AG04449 (cell line): ENCODE results near the gene GNGT2.
A peak's percentile ranks its signal among the peaks of the same experiment; 100 is the strongest.

ENCODE experiments used
- CTCF ChIA-PET: fragments of 350-600 bp; formaldehyde crosslinking; extraction: SDS; loops from one replicate; lab custom pipeline; 2021; ENCODE audit warnings: antibody characterized with exemption; lab: Yijun Ruan, JAX
- POLR2A ChIA-PET: fragments of 400-600, 350-600 bp; formaldehyde crosslinking; extraction: SDS; loops from one replicate; lab custom pipeline; 2020; ENCODE audit warnings: antibody characterized with exemption, inconsistent platforms; lab: Yijun Ruan, JAX
- DNase-seq: peaks from one replicate; pipeline ENCODE4 v3.0.0-alpha.2; 2010; ENCODE audit warnings: low read depth, low spot score
- H3K4me3 ChIP-seq: 2 replicates; pipeline ENCODE4 v1.5.1; 2011; ENCODE audit warnings: low read depth, mild to moderate bottlenecking, control low read depth, low read length
- CTCF ChIP-seq: IDR thresholded peaks from one replicate; pipeline ENCODE4 v1.5.1; 2011; ENCODE audit warnings: mild to moderate bottlenecking, moderate library complexity, low read length, control low read depth, inconsistent platforms; ENCODE audit not compliant: insufficient read depth; ENCODE audit errors: missing control alignments

GNGT2 gene

GRCh38 chr17:49204516-49204915 lies 5.9 kb downstream of the GNGT2 start:
- POLR2A ChIA-PET = no interaction called here

GRCh38 chr17:49203796-49204195 lies 6.6 kb downstream of the GNGT2 start:
- no peak overlapping the region for H3K4me3 ChIP-seq
- DNase-seq = no peak
- POLR2A ChIA-PET = no interaction called here
- TF ChIP-seq CTCF = no peak
- CTCF ChIA-PET = interaction anchor here (1.3 to 17.4 kb wide), 5 partner anchors 9 to 24 kb away, joined by 3 to 165 read pairs (median 4); partner anchors contain the start of gene PHOSPHO1

More at GRCh38 chr17:49204516-49204915, 5.9 kb downstream of the GNGT2 start:
- CTCF ChIA-PET = interaction anchor here (1.1 to 17.4 kb wide), 6 partner anchors 8 to 59 kb away, joined by 3 to 165 read pairs (median 4); partner anchors contain the start of gene PHOSPHO1
- no peak for DNase-seq
- TF ChIP-seq CTCF = no peak
- H3K4me3 ChIP-seq = no peak overlapping the region

GRCh38 chr17:49201481-49201927 lies 8.9 kb downstream of the GNGT2 start:
- ChIA-PET POLR2A (interaction anchor here (1.4 kb wide), 1 partner anchor 54 kb away, joined by 4 read pairs; no protein-coding TSS in a partner anchor), CTCF (interaction anchor here (1.3 to 17.4 kb wide), 4 partner anchors 8 to 26 kb away, joined by 3 to 165 read pairs (median 16); partner anchors contain the start of gene PHOSPHO1)
- H3K4me3 ChIP-seq = no peak overlapping the region
- peak; percentile 46 for DNase-seq
- TF ChIP-seq CTCF = no peak

- no peak for TF ChIP-seq CTCF
- ChIA-PET CTCF (interaction anchor here (1.3 to 17.4 kb wide), 5 partner anchors 9 to 27 kb away, joined by 3 to 165 read pairs (median 6); partner anchors contain the start of gene PHOSPHO1), POLR2A (interaction anchor here (0.6 to 0.8 kb wide), 2 partner anchors 53 to 59 kb away, joined by 3 read pairs; no protein-coding TSS in a partner anchor)
- H3K4me3 ChIP-seq = no peak overlapping the region
- no peak for DNase-seq
These were observed 9.8 kb downstream of the GNGT2 start for GRCh38 chr17:49200423-49201083.

- ChIA-PET POLR2A (interaction anchor here (1.1 kb wide), 1 partner anchor 14 kb away, joined by 3 read pairs; no protein-coding TSS in a partner anchor), CTCF (interaction anchor here (0.9 to 17.4 kb wide), 4 partner anchors 17 to 93 kb away, joined by 3 to 165 read pairs (median 12); partner anchors contain the start of gene PHOSPHO1)
- H3K4me3 ChIP-seq = no peak overlapping the region
- no peak for DNase-seq
- no peak for TF ChIP-seq CTCF
These were observed 12.2 kb downstream of the GNGT2 start for GRCh38 chr17:49198211-49198610.

- ChIA-PET CTCF (interaction anchor here (0.9 to 17.4 kb wide), 4 partner anchors 17 to 93 kb away, joined by 3 to 165 read pairs (median 12); partner anchors contain the start of gene PHOSPHO1), POLR2A (no interaction called here)
- no peak overlapping the region for H3K4me3 ChIP-seq
- DNase-seq = no peak
- no peak for TF ChIP-seq CTCF
These were observed 12.9 kb downstream of the GNGT2 start for GRCh38 chr17:49197346-49197998.
